T-helper 22 cell (primary cell): Measurements from ENCODE around the gene VAC14.

Experiments
- DNase-seq: peaks from one replicate; pipeline ENCODE4 v3.0.0-alpha.2; 2020; ENCODE audit warnings: low read depth

VAC14 gene

GRCh38 chr16:70661918-70662641 lies 138.9 kb downstream of the VAC14 start:
- DNase-seq = no peak

DNA sequence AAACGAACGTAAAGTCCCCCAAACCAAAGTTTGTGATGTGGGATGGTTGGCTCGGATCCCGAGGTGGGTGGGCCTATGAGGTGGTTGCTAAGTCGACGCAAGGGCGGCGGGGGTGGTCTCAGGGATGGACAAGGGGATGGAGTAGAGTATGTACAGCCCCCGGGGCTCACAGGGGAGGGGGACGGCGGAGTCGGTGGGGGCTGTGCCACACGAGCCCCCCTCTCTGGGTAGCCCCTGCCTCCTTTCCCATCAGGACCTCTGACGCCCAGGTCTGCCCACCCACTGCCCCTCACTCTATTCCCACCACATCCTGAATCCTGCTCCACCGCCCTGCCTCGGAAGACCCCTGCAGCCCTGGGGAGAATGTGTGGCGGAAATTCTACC lies 139.4 kb downstream of the VAC14 start:
- DNase-seq = no peak

- DNase-seq = no peak
These were observed 140.1 kb downstream of the VAC14 start for GRCh38 chr16:70660672-70661350.

DNA sequence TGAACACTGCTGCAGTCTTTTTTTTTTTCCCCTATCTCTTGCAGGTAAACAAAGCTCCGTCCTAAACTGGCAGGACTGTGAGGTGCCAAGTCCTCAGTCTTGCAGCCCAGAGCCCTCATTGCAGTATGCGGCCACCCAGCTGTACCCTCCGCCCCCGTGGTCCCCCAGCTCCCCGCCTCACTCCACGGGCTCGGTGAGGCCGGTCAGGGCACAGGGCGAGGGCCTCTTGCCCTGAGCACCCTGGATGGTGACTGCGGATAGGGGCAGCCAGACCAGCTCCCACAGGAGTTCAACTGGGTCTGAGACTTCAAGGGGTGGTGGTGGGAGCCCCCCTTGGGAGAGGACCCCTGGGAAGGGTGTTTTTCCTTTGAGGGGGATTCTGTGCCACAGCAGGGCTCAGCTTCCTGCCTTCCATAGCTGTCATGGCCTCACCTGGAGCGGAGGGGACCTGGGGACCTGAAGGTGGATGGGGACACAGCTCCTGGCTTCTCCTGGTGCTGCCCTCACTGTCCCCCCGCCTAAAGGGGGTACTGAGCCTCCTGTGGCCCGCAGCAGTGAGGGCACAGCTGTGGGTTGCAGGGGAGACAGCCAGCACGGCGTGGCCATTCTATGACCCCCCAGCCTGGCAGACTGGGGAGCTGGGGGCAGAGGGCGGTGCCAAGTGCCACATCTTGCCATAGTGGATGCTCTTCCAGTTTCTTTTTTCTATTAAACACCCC lies 140.8 kb downstream of the VAC14 start:
- DNase-seq = no peak

DNA sequence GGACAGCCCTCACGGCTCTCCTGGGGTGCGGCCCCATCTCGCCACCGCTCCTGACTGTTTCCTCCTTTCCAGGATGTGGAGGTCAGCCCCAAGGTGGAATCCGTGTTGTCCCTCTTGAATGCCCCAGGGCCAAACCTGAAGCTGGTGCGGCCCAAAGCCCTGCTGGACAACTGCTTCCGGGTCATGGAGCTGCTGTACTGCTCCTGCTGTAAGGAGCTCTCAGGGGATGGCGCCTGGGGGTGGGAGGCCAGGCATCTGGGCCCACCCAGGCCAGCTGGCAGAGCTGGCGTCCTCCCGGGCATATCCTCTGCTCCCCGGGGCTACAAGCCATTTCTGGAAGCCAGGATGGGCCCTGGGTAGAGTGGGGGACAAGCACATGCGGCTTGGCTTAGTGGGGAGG lies 141.4 kb downstream of the VAC14 start:
- DNase-seq = no peak

DNA sequence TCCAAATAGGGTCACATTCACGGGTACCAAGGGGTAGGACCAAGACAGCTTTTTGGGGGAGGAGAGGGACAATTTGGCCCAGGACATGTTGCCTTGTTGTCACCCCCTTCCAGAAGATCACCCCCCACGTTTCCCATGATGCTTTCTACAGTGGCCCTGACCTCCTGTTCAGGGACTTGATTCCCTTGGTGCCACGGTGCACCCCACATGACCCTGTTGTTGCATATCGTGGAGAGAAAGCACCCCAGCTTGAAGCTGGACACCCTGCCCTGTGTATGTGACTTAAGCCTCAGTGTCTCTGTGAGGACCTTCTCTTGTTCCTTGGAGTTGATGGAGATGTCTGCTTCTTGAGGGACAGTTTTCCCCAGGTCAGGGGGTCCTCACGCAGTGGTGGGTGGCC lies 142.0 kb downstream of the VAC14 start:
- no peak for DNase-seq

- no peak for DNase-seq
These were observed 143.0 kb downstream of the VAC14 start for GRCh38 chr16:70657956-70658355.

DNA sequence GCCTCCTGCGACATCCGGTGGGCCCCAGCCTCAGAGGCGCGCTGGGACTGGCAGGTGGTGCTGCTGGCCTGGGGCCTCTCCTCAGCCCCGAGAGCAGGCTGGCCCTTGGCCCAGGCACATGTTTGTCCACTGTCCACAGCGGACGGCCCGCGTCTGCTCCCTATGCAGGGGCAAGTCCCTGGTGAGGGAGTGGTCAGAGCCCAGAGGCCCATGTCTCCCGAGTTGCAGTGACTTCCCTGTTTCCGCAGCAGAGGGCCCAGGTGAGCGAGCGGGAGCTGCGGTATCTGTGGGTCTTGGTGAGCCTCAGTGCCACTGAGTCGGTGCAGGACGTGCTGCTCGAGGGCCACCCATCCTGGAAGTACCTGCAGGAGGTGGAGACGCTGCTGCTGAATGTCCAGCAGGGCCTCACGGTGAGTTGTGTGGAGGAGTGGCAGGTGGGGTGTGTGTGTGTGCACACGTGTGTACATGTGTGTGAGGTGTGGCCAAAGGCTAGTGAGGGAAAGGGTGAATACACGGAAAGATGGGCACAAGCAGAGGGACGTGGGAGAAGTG lies 144.2 kb downstream of the VAC14 start:
- no peak for DNase-seq

DNA sequence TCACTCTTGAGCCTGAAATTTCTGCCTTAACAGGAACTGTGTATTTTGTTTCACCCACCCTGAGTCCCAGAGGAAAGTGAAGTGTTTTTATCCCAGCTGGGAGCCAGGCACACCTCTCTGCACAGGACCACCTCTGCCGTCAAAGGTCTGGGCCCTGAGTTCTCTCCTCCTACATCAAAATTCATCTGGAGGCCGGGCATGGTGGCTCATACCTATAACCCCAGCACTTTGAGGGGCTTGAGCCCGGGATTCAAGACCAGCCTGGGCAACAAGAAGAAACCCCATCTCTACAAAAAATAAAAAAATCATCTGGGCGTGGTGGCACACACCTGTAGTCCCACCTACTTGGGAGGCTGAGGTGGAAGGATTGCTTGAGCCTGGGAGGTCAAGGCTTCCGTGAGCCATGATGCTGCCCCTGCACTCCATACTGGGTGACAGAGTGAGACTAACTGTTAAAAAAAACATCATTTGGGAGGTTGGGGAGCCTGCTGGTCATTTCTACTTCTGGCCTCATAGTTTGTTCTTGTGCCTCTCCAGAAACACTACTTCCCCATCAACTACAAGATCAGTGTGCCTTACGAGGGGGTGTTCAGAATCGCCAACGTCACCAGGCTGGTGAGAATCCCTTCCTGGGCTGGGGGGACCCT lies 144.8 kb downstream of the VAC14 start:
- no peak for DNase-seq

DNA sequence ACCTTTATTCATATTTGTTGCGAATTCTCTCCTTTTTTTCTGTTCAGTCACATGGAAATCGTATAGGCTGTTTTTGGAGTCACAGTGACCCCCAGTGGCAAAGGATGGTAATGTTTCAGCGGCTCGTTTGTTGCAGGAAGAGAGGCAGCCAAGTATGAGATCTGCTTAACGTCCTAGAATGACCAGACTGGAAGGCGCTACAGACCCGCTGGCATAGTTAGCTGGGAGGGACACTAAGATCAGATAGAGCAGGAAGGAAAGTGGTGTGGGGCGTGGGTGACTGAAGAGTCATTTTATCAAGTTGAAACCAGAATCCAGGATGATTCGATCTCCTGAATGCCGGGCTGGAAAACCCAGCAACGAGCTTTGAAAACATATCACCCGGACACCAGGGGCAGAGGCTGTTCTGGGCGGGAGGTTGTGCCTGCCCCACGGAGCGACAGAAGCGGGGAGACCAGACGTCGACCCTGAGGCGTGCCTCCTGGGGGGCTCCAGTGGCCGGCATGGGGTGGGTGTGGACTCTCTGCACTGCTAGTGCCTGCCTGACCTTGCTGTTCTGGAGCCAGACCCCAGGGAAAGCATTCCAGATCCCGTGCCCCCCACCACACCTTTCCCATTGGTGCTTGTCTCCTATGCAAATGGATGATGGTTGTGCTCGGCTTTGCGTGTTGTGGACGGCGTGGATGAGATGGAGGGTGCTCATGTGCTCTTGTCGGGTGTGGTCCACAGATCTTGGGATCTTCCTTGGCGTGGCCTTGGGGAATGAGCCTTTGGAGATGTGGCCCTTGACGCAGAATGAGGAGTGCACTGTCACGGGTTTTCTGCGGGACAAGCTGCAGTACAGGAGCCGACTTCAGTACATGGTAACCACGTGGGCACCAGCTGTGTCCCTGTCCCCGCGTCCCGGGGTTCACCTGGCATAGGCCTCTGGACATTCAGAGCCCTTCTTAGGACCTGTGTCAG lies 146.9 kb downstream of the VAC14 start:
- peak; percentile 32 for DNase-seq

GRCh38 chr16:70653406-70653805 lies 147.6 kb downstream of the VAC14 start:
- no peak for DNase-seq

DNA sequence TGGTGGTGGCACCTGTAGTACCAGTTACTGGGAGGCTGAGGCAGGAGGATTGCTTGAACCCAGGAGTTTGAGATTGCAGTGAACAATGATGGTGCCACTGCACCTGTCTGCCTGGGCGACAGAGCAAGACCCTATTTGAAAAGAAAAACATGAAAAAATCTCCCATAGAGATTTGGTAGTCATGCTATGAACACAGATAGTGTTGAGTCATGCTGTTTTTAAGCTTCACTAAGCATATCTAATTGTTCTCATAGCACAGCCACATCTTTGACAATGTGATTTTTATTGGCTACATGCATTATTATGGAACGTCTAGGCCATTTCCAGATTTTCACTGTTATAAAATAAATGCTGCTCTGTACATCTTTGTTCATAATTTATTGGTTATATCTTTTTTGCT lies 148.6 kb downstream of the VAC14 start:
- no peak for DNase-seq

DNA sequence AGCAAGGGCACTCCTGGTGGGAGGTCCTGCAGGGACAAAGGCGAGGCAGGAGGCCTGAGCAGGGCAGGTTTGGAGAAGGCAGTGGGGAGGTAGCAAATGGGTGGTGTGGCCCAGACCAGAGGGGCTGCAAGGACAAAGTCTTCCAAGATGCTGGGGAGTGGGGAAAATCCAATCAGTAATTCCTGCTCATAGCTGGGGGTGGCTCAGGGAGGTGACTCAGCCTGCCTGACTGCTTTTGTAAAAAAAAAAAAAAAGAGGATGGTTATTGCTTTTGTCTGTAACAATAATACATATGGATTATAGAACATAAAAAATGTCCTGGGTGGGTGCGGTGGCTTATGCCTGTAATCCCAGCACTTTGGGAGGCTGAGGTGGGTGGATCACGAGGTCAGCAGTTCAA lies 149.4 kb downstream of the VAC14 start:
- no peak for DNase-seq

- DNase-seq = no peak
These were observed 150.7 kb downstream of the VAC14 start for GRCh38 chr16:70650216-70650615.

DNA sequence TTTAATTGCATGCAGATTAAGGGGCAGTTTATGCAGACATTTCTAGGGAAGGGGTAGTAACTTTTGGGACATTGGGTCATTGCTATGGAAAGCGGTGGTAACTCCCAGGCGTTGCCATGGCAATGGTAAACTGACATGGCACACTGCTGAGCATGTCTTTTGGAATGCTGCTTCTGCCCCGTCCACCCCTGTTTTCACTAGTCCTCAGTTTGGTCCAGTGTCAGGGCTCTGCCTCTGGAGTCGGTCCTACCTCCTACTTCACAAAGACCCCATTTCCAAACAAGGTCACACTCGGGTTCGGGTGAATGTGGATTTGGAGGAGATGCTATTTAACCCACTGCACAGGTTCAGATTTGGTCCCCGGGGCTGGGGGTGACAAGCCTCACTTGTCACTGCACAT lies 151.7 kb downstream of the VAC14 start:
- no peak for DNase-seq

DNA sequence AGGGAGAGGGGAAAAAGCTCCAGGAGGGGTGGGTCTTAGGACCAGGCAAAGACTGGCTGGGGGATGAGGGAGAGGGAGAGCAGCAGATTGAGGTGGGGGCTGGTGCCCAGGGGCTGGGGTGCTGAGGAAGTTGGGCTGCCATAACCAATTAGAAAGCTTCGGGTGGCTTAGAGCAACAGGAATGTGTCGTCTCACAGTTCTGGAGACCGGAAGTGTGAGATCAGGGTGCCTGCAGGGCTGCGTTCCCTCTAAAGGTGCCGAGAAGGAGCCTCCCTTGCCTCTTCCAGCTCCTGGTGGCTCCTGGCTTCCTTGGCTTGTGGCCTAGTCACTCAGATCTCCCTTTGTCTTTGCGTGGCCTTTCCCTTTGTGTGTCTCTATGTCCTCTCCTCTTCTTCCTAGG lies 152.4 kb downstream of the VAC14 start:
- no peak for DNase-seq

GRCh38 chr16:70647441-70648359 lies 153.3 kb downstream of the VAC14 start:
- DNase-seq = no peak

DNA sequence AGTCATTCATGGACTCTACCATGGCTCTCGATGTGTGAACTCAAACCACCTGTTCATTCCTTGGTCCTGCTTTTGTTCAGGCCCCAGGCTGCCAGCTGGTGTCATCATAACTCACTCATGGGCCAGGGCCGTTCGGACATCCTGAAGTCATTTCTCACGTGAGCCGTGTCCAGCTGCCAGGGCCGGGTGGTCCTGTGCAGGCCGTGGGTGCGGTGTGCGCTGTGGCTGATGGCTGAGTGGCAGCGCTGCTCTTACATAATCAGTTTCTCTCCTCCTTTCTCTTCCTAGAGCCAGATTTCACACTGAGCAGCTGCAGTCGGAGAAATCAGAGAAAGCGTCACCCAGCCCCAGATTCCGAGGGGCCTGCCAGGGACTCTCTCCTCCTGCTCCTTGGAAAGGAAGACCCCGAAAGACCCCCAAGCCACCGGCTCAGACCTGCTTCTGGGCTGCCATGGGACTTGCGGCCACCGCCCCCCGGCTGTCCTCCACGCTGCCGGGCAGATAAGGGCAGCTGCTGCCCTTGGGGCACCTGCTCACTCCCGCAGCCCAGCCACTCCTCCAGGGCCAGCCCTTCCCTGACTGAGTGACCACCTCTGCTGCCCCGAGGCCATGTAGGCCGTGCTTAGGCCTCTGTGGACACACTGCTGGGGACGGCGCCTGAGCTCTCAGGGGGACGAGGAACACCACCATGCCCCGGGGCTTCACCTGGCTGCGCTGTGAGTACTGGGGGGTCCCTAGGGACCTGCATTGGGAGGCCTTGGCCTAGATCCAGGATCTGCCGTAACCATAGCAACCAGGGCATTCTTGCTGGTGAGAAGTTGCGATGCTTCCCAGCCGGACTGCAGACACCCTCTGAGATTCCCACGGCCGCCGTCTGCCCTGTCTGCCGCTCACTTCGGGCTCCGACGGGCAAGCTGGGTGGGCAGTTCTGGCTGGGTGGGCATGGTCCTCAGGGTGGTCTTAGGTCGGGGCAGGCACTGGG lies 154.4 kb downstream of the VAC14 start, which contains the start of gene IL34:
Gene IL34, plus strand, starts transcription at position 300 of the 982 bp plus-strand sequence. Its CDS starts 389 bp downstream, at position 689.
- no peak for DNase-seq
